GM12891 (cell line): ENCODE measurements around the gene AK5.
A peak's percentile ranks its signal among the peaks of the same experiment; 100 is the strongest.

Experiments used
- DNase-seq: peaks from one replicate; pipeline ENCODE4 v3.0.0; 2011; ENCODE audit warnings: low spot score; ENCODE audit not compliant: insufficient read length
- FAIRE-seq: peaks from 2 replicates; lab custom pipeline; 2011; peaks lifted over from hg19 to GRCh38; lab: Jason Lieb, UNC
- PAX5 ChIP-seq: IDR thresholded peaks from 2 replicates; pipeline ENCODE4 v1.6.1; 2011; ENCODE audit warnings: low read length, moderate library complexity, mild to moderate bottlenecking; ENCODE audit not compliant: insufficient read depth, severe bottlenecking
- POLR2A ChIP-seq: IDR thresholded peaks from 2 replicates; pipeline ENCODE4 v1.6.1; 2011; ENCODE audit warnings: low read depth, low read length, control low read depth
- POLR2AphosphoS5 ChIP-seq: IDR thresholded peaks from 2 replicates; pipeline ENCODE4 v1.6.1; 2011; ENCODE audit warnings: low read depth, low read length, control low read depth
- POU2F2 ChIP-seq: IDR thresholded peaks from 2 replicates; pipeline ENCODE4 v1.6.1; 2011; ENCODE audit warnings: low read depth, mild to moderate bottlenecking, control low read depth, low read length, moderate library complexity
- SPI1 ChIP-seq: IDR thresholded peaks from 2 replicates; pipeline ENCODE4 v1.6.1; 2011; ENCODE audit warnings: low read depth, low read length, control low read depth
- TAF1 ChIP-seq: IDR thresholded peaks from 2 replicates; pipeline ENCODE4 v1.6.1; 2011; ENCODE audit warnings: low read depth, low read length, control low read depth

The AK5 gene

GRCh38 chr1:77271852-77272580 is 9.8 kb upstream of the AK5 start:
- FAIRE-seq (no peak), DNase-seq (no peak)
- TF ChIP-seq SPI1 = no peak
- TF ChIP-seq POLR2AphosphoS5 = no peak
- no peak for TF ChIP-seq POU2F2
- no peak for TF ChIP-seq POLR2A
- no peak for TF ChIP-seq PAX5
- TF ChIP-seq TAF1 = no peak

- FAIRE-seq = no peak
- no peak for TF ChIP-seq SPI1
- no peak for TF ChIP-seq TAF1
- no peak for TF ChIP-seq POLR2AphosphoS5
- no peak for TF ChIP-seq POLR2A
- no peak for DNase-seq
Observed at GRCh38 chr1:77273891-77274290, 7.9 kb upstream of the AK5 start.

- TF ChIP-seq POLR2A (no peak), SPI1 (no peak), PAX5 (no peak), TAF1 (no peak), POU2F2 (no peak), POLR2AphosphoS5 (no peak)
- FAIRE-seq (no peak), DNase-seq (no peak)
Observed at GRCh38 chr1:77275194-77275593, 6.6 kb upstream of the AK5 start.

- FAIRE-seq = no peak
- no peak for TF ChIP-seq SPI1
- no peak for TF ChIP-seq POU2F2
- TF ChIP-seq POLR2A = no peak
- TF ChIP-seq TAF1 = no peak
- TF ChIP-seq POLR2AphosphoS5 = no peak
- no peak for TF ChIP-seq PAX5
- no peak for DNase-seq
Observed at GRCh38 chr1:77276941-77277340, 4.9 kb upstream of the AK5 start.

- FAIRE-seq (no peak), DNase-seq (no peak)
- TF ChIP-seq SPI1 (no peak), POLR2A (no peak), POLR2AphosphoS5 (no peak), TAF1 (no peak), PAX5 (no peak), POU2F2 (no peak)
Observed at GRCh38 chr1:77279929-77280328, 1.9 kb upstream of the AK5 start.

- FAIRE-seq = no peak
- no peak for DNase-seq
- TF ChIP-seq POU2F2 (no peak), POLR2A (no peak), PAX5 (no peak), SPI1 (no peak)
Observed at GRCh38 chr1:77280962-77281361, 857 bp upstream of the AK5 start.

- no peak for TF ChIP-seq PAX5
- TF ChIP-seq POLR2A = no peak
- TF ChIP-seq POU2F2 = no peak
- no peak for TF ChIP-seq TAF1
- no peak for TF ChIP-seq POLR2AphosphoS5
- TF ChIP-seq SPI1 = no peak
- FAIRE-seq = no peak
- peak; percentile 36 for DNase-seq
Observed at GRCh38 chr1:77282187-77282865, 507 bp downstream of the AK5 start.

GRCh38 chr1:77282866-77283539 is 1.2 kb downstream of the AK5 start:
- FAIRE-seq (no peak), DNase-seq (no peak)
- TF ChIP-seq POLR2AphosphoS5 (no peak), TAF1 (no peak), PAX5 (no peak), POU2F2 (no peak), SPI1 (no peak), POLR2A (no peak)

- TF ChIP-seq SPI1 = no peak
- TF ChIP-seq POLR2A = no peak
- no peak for TF ChIP-seq POU2F2
- TF ChIP-seq PAX5 = no peak
- no peak for TF ChIP-seq TAF1
- FAIRE-seq = no peak
Observed at GRCh38 chr1:77283701-77284425, 2.0 kb downstream of the AK5 start.

GRCh38 chr1:77287535-77287934 is 5.7 kb downstream of the AK5 start:
- no peak for DNase-seq
- no peak for FAIRE-seq
- TF ChIP-seq POU2F2 (no peak), TAF1 (no peak), POLR2A (no peak), SPI1 (no peak), POLR2AphosphoS5 (no peak), PAX5 (no peak)

More at GRCh38 chr1:77283701-77284425, 2.0 kb downstream of the AK5 start:
- DNase-seq = no peak
